ENCODE results near the gene SLC40A1. TPM values are rescaled to one million over a fixed set of nuclear protein-coding genes. Genes with fewer than 3 reads are reported as not detected.

SLC40A1 gene
- total RNA-seq, 1 donor from 2014 or later: 169 TPM

DNA sequence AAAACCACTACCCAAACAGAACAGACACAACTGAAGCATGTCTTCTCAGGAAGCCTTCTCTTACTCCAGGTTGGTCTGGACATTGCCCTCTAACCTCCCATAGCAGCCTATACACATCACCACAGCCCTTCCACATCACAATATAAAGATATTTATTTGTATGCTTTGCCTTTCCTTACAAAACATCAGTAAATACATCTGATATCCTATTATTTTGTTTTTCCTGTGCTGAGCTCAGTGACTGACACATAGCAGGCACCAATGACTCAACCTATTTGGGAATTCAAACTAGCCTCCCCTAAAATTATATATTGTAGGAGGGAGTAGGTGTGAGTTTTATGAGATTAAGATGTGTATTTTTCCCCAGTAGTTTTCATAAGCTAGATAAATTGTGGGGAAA is 28.8 kb downstream of the SLC40A1 start:
- no peak overlapping the region for H3K4me3 ChIP-seq
- no peaks in the 10 kb centered on the region for H3K27me3 ChIP-seq
- H3K9me3 ChIP-seq: no peaks in the 10 kb centered on the region
- peaks cover 35% of the 10 kb centered on the region for H3K4me1 ChIP-seq
- no peaks in the 10 kb centered on the region for H3K36me3 ChIP-seq
- TF ChIP-seq, protein P1, sequence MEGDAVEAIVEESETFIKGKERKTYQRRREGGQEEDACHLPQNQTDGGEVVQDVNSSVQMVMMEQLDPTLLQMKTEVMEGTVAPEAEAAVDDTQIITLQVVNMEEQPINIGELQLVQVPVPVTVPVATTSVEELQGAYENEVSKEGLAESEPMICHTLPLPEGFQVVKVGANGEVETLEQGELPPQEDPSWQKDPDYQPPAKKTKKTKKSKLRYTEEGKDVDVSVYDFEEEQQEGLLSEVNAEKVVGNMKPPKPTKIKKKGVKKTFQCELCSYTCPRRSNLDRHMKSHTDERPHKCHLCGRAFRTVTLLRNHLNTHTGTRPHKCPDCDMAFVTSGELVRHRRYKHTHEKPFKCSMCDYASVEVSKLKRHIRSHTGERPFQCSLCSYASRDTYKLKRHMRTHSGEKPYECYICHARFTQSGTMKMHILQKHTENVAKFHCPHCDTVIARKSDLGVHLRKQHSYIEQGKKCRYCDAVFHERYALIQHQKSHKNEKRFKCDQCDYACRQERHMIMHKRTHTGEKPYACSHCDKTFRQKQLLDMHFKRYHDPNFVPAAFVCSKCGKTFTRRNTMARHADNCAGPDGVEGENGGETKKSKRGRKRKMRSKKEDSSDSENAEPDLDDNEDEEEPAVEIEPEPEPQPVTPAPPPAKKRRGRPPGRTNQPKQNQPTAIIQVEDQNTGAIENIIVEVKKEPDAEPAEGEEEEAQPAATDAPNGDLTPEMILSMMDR (IDR thresholded peaks at IDR 0.05): no peak
- peak overlapping the region; percentile 38 for H3K27ac ChIP-seq
- DNase-seq: no peak
- no peak for ATAC-seq
- intact Hi-C loops (cut with DNase I): no loop called here

DNA sequence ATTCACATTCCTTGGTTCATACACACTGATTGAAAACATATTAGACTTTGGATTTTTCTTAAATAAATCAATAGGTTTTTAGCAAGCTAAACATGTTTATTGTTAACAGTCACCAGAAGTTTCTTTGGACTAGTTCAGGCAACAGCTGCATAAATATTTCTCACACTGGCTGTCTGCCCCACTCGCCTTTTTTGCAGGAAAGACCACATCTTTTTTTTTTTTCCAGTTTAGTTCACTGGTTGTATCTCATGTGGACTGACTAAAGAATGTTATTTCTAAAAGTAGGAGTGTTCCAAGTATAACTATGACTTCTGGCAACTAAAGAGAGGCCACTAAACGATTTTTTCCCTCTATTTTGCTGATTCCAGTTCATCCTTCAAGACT is 31.1 kb downstream of the SLC40A1 start:
- peaks cover 31% of the 10 kb centered on the region for H3K4me1 ChIP-seq
- no peak for ATAC-seq
- no peaks in the 10 kb centered on the region for H3K27me3 ChIP-seq
- no peaks in the 10 kb centered on the region for H3K9me3 ChIP-seq
- DNase-seq: no peak
- intact Hi-C loops (cut with DNase I): no loop called here
- H3K36me3 ChIP-seq: no peaks in the 10 kb centered on the region
- no peak overlapping the region for H3K27ac ChIP-seq
- H3K4me3 ChIP-seq: no peak overlapping the region
- TF ChIP-seq, protein P1 (IDR thresholded peaks at IDR 0.05): no peak

DNA sequence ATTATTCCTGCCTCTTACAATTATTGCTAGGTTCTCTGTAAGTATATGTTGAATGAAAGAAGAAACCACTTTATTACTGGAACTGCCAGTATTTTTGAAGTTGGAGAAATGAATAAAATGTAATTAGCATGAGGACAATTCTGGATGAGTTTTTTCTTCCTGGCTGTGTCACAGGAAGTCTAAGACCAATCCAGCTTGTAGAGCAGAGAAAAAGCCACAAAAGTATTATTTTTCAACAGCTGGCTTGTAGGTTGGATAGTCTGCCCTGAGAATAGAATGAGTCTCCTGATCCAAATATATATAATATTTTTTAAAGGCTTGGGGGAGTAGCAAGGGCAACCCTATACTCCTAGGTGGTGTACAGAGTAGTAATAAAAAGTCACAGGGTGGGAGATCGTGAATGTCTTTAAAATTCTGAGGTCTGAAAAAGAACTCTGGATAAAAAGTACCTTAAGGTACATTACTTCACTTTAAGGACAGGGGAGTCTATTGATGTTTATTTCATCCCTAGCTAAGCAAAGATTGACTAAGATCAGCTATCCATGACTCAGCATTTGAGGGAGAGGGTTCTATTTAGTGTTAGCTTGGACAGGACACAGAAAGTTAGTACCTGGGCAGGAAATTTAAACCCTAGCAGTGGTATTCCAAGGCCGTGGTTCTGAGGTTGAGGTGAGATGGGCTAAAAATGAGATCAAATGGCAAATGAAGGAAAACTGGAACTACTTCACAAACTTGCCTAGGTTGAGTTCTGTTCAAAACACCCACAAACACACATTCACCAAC is 31.7 kb downstream of the SLC40A1 start:
- no peak for DNase-seq
- peak overlapping the region; percentile 61 for H3K27ac ChIP-seq
- no peak overlapping the region for H3K4me3 ChIP-seq
- H3K27me3 ChIP-seq: no peaks in the 10 kb centered on the region
- intact Hi-C loops (cut with DNase I): no loop called here
- H3K36me3 ChIP-seq: no peaks in the 10 kb centered on the region
- no peaks in the 10 kb centered on the region for H3K9me3 ChIP-seq
- TF ChIP-seq, protein P1 (IDR thresholded peaks at IDR 0.05): no peak
- no peak for ATAC-seq
- peaks cover 31% of the 10 kb centered on the region for H3K4me1 ChIP-seq

DNA sequence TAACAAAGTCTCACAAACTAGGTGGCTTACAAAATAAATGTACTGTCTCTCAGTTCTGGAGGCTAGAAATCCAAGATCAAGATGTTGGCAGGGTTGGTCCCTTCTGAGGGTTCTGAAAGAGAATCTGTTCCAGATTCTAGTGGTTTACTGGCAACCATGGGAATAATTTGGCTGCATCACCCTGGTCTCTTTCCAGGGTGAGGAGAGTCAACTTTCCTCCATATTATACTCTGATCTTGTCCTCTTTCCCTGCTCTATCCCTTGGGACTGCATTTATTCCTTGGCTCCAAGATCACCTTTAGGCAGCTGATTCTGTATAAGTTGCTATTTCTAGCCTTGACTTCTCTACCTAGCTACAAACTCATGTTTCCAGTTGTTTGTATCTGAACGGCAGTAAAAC is 35.2 kb downstream of the SLC40A1 start:
- TF ChIP-seq, protein P1 (IDR thresholded peaks at IDR 0.05): no peak
- DNase-seq: no peak
- intact Hi-C loops (cut with DNase I): no loop called here
- no peaks in the 10 kb centered on the region for H3K27me3 ChIP-seq
- H3K9me3 ChIP-seq: no peaks in the 10 kb centered on the region
- no peak for ATAC-seq
- H3K27ac ChIP-seq: no peak overlapping the region
- H3K36me3 ChIP-seq: no peaks in the 10 kb centered on the region
- H3K4me3 ChIP-seq: no peak overlapping the region
- peaks cover 13% of the 10 kb centered on the region for H3K4me1 ChIP-seq

DNA sequence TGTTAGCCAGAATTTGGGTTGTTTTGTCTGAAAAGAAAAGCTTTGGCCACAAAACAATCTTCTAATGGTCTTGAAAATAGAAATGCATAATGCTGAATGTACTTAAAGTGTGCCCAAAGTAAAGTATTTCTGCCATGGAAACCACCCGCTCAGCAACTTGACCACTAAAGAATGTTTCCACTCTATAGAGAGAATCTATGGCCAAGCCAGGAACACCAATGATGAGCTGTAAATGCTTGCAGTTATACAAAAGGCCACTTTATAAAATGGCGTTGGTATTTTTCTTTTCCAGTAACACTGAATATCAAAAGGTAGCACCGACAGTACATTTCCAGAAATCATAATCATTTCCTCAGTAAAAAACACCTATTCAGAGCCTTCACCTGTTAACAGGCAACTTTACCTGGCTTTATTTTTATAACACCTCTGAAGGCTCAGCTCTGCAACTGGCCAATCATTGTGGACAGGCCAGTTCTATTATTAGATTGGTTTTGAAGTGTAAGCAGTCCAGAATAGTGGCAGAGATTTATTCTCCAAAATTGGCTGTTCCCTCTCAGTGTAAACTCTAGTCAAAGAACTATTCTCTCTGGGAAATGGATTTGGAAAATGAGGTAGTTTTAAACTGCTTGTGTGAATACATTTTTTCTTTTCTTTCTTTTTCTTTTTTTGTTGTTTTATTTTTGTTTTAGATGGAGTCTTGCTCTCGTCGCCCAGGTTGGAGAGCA is 36.1 kb downstream of the SLC40A1 start:
- DNase-seq (no peak), ATAC-seq (no peak)
- peaks cover 10% of the 10 kb centered on the region for H3K4me1 ChIP-seq
- no peak overlapping the region for H3K27ac ChIP-seq
- intact Hi-C loops (cut with DNase I): no loop called here
- H3K36me3 ChIP-seq: no peaks in the 10 kb centered on the region
- TF ChIP-seq, protein P1 (IDR thresholded peaks at IDR 0.05): no peak
- no peaks in the 10 kb centered on the region for H3K27me3 ChIP-seq
- H3K4me3 ChIP-seq: no peak overlapping the region
- no peaks in the 10 kb centered on the region for H3K9me3 ChIP-seq
